HepG2 (cell line): ENCODE data around the gene ZNF593OS.

Source experiments
- KAT8 ChIP-seq: IDR thresholded peaks from 2 replicates; pipeline ENCODE4 v1.6.1; 2016; ENCODE audit warnings: missing genetic modification reagents, missing compliant biosample characterization
- POLR2A ChIP-seq, 2 experiments: IDR thresholded peaks; 2 replicates each; pipeline ENCODE4 v1.6.1; 2011; ENCODE audit warnings: low read depth in 2 of 2, low read length in 2 of 2, mild to moderate bottlenecking in 1 of 2, moderate library complexity in 1 of 2; ENCODE audit not compliant: insufficient read depth in 1 of 2
- RFX5 ChIP-seq: IDR thresholded peaks from 2 replicates; pipeline ENCODE4 v1.6.1; 2011; ENCODE audit warnings: low read depth, low read length, improper control_type of control experiment
- U2AF2 ChIP-seq: fragments of 200-400 bp; formaldehyde crosslinking; IDR thresholded peaks from 2 replicates; pipeline ENCODE4 v1.6.1; 2017; ENCODE audit warnings: low read depth, mild to moderate bottlenecking, low read length
- WIZ ChIP-seq: sonication (generic); formaldehyde crosslinking; IDR thresholded peaks from 2 replicates; pipeline ENCODE4 v1.5.1; 2020; ENCODE audit warnings: mild to moderate bottlenecking, missing genetic modification reagents
- ZNF546 ChIP-seq: sonication (generic); formaldehyde crosslinking; conservative IDR thresholded peaks from 2 replicates; pipeline ENCODE4 v1.8.1; 2023; ENCODE audit warnings: mild to moderate bottlenecking, missing genetic modification reagents
- TF ChIP-seq, protein P1 (sequence below): sonication (generic); formaldehyde crosslinking; IDR thresholded peaks from 2 replicates; pipeline ENCODE4 v1.5.0; 2020; ENCODE audit warnings: missing genetic modification reagents
- TF ChIP-seq, protein P2 (sequence below), 2 experiments: sonication (generic) in 1 of 2; formaldehyde crosslinking in 1 of 2; IDR thresholded peaks; 2 replicates each; pipeline versions ENCODE4 v1.4.0 to v1.6.1; 2016 to 2020; ENCODE audit warnings: borderline replicate concordance in 1 of 2, low read depth in 1 of 2, mild to moderate bottlenecking in 1 of 2, missing genetic modification reagents in 1 of 2
- TF ChIP-seq, protein P3 (sequence below): sonication (generic); formaldehyde crosslinking; IDR thresholded peaks from 2 replicates; pipeline ENCODE4 v1.5.0; 2020; ENCODE audit warnings: mild to moderate bottlenecking, missing genetic modification reagents, moderate library complexity
- TF ChIP-seq, protein P4 (sequence below), 2 experiments: sonication (generic) in 1 of 2; formaldehyde crosslinking in 1 of 2; IDR thresholded peaks; 2 replicates each; pipeline versions ENCODE4 v1.4.0 to v1.6.1; 2018 to 2020; ENCODE audit warnings: missing genetic modification reagents in 2 of 2, borderline replicate concordance in 1 of 2, low read depth in 1 of 2, mild to moderate bottlenecking in 1 of 2, missing biosample characterization in 1 of 2
- TF ChIP-seq, protein P5 (sequence below): sonication (generic); formaldehyde crosslinking; IDR thresholded peaks from 2 replicates; pipeline ENCODE4 v1.4.0; 2020; ENCODE audit warnings: missing genetic modification reagents

DNA sequence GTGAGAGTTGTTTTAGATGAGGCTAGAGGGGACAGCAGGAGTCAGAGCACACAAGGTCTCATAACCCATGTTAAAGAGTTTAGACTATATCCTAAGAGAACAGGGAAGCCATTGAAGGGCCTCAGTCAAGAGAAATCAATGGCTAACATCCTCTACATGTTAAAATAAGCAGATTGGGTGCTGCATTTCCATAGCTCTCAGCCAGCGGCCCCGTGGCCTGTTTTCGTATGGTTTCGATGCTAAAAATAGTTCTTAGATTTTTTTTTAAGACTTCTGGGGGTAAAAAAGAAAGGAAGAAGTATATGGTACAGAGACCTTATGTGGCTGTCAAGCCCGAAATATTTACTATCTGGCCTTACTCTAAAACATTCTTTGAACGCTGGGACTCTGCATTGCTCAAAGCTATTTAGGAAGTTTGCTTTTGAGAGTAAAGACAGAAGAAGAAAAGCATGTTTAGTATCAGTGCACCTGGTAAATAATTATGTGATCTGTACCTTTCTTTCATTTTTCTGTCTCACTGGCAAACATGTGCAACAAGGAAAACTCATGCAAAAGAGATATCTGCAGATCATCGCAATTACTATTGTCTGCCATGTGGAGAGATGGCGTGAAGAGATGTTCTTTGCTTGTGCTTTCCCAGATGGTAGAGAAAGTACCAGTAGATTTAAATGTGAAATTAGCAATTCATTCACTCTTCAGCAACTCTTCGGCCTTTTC, 51.6 kb downstream of the ZNF593OS start:
- TF ChIP-seq KAT8 (CRISPR knock-in tag) (no peak), U2AF2 (no peak), ZNF546 (CRISPR knock-in tag) (no peak), POLR2A (IDR thresholded peaks at IDR 0.05; ENCODE audit: insufficient read depth in 1 of 2, low read depth in 2 of 2, low read length in 2 of 2) (no peak), WIZ (CRISPR knock-in tag) (no peak), RFX5 (no peak)
- TF ChIP-seq, protein P1, sequence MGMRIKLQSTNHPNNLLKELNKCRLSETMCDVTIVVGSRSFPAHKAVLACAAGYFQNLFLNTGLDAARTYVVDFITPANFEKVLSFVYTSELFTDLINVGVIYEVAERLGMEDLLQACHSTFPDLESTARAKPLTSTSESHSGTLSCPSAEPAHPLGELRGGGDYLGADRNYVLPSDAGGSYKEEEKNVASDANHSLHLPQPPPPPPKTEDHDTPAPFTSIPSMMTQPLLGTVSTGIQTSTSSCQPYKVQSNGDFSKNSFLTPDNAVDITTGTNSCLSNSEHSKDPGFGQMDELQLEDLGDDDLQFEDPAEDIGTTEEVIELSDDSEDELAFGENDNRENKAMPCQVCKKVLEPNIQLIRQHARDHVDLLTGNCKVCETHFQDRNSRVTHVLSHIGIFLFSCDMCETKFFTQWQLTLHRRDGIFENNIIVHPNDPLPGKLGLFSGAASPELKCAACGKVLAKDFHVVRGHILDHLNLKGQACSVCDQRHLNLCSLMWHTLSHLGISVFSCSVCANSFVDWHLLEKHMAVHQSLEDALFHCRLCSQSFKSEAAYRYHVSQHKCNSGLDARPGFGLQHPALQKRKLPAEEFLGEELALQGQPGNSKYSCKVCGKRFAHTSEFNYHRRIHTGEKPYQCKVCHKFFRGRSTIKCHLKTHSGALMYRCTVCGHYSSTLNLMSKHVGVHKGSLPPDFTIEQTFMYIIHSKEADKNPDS (CRISPR knock-in tag), result no peak
- TF ChIP-seq, protein P2, sequence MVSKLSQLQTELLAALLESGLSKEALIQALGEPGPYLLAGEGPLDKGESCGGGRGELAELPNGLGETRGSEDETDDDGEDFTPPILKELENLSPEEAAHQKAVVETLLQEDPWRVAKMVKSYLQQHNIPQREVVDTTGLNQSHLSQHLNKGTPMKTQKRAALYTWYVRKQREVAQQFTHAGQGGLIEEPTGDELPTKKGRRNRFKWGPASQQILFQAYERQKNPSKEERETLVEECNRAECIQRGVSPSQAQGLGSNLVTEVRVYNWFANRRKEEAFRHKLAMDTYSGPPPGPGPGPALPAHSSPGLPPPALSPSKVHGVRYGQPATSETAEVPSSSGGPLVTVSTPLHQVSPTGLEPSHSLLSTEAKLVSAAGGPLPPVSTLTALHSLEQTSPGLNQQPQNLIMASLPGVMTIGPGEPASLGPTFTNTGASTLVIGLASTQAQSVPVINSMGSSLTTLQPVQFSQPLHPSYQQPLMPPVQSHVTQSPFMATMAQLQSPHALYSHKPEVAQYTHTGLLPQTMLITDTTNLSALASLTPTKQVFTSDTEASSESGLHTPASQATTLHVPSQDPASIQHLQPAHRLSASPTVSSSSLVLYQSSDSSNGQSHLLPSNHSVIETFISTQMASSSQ (IDR thresholded peaks at IDR 0.05; ENCODE audit: low read depth), result no peak
- TF ChIP-seq, protein P2 (CRISPR knock-in tag; IDR thresholded peaks at IDR 0.05; ENCODE audit: borderline replicate concordance), result no peak
- TF ChIP-seq, protein P3, sequence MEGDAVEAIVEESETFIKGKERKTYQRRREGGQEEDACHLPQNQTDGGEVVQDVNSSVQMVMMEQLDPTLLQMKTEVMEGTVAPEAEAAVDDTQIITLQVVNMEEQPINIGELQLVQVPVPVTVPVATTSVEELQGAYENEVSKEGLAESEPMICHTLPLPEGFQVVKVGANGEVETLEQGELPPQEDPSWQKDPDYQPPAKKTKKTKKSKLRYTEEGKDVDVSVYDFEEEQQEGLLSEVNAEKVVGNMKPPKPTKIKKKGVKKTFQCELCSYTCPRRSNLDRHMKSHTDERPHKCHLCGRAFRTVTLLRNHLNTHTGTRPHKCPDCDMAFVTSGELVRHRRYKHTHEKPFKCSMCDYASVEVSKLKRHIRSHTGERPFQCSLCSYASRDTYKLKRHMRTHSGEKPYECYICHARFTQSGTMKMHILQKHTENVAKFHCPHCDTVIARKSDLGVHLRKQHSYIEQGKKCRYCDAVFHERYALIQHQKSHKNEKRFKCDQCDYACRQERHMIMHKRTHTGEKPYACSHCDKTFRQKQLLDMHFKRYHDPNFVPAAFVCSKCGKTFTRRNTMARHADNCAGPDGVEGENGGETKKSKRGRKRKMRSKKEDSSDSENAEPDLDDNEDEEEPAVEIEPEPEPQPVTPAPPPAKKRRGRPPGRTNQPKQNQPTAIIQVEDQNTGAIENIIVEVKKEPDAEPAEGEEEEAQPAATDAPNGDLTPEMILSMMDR (CRISPR knock-in tag), result no peak
- TF ChIP-seq, protein P4, sequence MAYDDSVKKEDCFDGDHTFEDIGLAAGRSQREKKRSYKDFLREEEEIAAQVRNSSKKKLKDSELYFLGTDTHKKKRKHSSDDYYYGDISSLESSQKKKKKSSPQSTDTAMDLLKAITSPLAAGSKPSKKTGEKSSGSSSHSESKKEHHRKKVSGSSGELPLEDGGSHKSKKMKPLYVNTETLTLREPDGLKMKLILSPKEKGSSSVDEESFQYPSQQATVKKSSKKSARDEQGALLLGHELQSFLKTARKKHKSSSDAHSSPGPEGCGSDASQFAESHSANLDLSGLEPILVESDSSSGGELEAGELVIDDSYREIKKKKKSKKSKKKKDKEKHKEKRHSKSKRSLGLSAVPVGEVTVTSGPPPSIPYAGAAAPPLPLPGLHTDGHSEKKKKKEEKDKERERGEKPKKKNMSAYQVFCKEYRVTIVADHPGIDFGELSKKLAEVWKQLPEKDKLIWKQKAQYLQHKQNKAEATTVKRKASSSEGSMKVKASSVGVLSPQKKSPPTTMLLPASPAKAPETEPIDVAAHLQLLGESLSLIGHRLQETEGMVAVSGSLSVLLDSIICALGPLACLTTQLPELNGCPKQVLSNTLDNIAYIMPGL (CRISPR knock-in tag; IDR thresholded peaks at IDR 0.05; ENCODE audit: borderline replicate concordance in 1 of 2, low read depth in 1 of 2), result no peak
- TF ChIP-seq, protein P5, sequence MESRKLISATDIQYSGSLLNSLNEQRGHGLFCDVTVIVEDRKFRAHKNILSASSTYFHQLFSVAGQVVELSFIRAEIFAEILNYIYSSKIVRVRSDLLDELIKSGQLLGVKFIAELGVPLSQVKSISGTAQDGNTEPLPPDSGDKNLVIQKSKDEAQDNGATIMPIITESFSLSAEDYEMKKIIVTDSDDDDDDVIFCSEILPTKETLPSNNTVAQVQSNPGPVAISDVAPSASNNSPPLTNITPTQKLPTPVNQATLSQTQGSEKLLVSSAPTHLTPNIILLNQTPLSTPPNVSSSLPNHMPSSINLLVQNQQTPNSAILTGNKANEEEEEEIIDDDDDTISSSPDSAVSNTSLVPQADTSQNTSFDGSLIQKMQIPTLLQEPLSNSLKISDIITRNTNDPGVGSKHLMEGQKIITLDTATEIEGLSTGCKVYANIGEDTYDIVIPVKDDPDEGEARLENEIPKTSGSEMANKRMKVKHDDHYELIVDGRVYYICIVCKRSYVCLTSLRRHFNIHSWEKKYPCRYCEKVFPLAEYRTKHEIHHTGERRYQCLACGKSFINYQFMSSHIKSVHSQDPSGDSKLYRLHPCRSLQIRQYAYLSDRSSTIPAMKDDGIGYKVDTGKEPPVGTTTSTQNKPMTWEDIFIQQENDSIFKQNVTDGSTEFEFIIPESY (CRISPR knock-in tag), result no peak
